Activated CD4-positive, alpha-beta T cell treated with anti-CD3 and anti-CD28 coated beads for 48 hours (primary cell): ENCODE measurements around the gene YPEL3.
"Not testable (repeated sequence)": the region's sequence is repeated elsewhere in the genome, so short reads cannot be mapped to it uniquely, and the experiment has no call there.

Experiments
- DNase-seq: peaks from one replicate; pipeline ENCODE4 v3.0.0-alpha.2; 2020

The YPEL3 gene

GRCh38 chr16:30116291-30117207 lies 20.5 kb upstream of the YPEL3 start:
- no peak for DNase-seq

DNA sequence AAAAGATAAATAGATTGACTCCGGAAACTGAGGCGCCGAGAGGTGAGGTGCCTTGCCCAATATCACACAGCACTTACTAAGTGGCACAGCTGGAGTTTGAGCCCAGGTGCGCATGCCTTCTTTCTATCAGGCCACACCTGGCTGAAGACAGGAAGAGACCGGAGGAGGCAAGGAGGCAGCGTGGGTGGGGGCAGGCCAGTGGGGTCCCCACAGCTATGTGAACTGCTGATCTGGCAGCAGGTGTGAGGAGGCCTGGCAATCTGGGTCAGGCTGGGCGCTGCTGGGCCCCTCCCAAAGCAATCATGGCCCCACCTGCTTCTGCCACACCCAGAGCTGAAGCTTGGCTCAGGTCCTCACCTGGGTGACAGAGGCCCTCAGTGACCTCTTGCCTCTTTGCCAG lies 19.2 kb upstream of the YPEL3 start:
- no peak for DNase-seq

DNA sequence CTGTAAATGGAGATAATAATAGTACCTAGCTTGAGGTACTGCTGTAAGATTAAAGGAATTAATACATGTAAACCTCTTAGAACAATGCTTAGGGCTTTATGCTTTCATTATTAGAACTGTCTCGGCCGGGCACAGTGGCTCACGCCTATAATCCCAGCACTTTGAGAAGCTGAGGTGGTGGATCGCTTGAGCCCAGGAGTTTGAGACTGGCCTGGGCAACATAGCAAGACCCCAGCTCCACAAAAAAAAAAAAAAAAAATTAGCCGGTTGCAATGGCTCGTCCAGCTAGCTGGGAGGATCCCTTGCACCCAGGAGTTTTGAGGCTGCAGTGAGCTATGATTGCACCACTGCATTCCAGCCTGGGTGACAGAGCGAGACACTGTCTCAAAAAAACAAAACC lies 18.8 kb upstream of the YPEL3 start:
- DNase-seq, result not testable (repeated sequence)

DNA sequence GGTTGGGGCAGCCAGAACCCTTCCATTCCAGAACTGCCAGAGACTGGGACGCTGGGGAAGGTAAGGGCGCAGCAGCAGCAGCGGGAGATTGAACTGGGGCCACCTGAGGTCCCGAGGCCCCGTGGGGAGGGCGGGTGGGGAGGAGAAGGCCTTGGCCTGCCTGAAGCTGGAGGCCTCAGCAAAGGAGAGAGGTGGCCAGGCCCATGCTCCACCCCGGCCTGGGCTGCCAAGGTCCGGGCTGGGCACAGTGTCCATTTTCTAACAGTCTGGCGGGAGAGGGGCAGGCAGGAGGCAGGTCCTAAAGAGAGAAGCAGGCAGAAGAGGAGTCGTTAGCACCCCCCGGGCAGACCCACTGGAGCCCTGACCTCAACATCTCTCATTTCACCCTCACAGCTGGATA lies 18.4 kb upstream of the YPEL3 start:
- DNase-seq, result no peak

GRCh38 chr16:30113711-30114333 lies 17.8 kb upstream of the YPEL3 start:
- DNase-seq, result no peak

GRCh38 chr16:30113031-30113710 lies 17.2 kb upstream of the YPEL3 start, which contains the start of gene GDPD3:
TSS of gene GDPD3 (minus strand) at chr16:30113537. CDS start at chr16:30113478, 59 bp downstream.
- no peak for DNase-seq

GRCh38 chr16:30112197-30113030 lies 16.4 kb upstream of the YPEL3 start:
- peak; percentile 82 for DNase-seq

DNA sequence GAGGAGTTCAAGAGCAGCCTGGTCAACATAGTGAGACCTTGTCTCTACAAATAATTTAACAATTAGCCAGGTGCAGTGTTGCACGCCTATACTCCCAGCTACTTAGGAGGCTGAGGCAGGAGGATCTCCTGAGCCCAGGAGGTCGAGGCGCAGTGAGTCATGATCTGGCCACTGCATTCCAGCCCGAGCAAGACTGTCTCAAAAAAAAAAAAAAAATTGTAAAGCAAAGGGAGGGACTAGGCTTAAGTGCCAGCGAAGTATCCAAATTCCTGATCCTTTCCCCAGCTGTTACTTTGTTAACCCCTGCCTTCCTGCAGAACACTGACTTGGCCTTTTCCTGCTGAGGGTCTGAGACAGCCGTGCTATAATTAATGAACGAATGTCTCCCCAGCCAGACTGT lies 14.6 kb upstream of the YPEL3 start:
- DNase-seq, result no peak

- DNase-seq, result no peak
Observed at GRCh38 chr16:30108059-30108850, 12.2 kb upstream of the YPEL3 start.

DNA sequence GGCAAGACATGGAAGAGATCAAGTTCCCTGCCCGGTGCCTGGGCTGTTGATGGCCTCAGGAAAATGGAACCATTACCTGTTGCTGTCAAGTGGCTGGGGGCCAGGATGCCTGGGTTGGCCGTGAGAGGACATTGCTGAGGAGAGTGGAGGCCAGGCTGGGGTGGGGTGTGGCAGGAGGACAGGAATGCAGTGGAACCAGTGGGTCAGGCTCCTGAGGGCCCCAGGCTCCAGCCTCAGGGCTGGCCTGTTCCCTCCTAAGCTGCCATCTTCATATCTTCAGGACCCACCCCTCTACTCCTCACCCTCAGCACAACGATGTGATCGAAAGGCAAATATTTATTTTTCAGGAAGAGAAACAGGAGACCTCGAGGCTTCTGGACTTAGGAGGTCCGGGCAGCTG lies 8.5 kb upstream of the YPEL3 start:
- DNase-seq, result no peak

DNA sequence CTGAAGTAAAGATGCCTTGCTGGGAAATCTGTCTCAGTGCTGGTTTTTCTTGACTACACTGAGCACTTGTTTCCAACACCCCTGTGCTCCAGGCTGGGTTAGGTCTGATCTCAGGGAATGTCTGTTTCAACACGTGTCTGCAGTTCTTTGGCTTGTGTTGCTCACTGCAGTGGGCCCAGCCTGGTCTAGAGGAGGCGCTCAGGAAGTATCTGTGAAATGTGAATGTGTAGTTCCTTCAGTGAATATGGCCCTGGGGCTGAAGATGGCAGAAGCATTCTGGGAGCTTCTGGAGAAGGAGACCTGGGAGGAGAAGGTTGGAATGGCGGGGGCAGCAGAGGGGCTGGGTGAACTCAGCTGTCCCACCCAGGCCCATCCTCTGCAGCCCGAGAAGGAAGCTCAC lies 8.1 kb upstream of the YPEL3 start:
- no peak for DNase-seq

DNA sequence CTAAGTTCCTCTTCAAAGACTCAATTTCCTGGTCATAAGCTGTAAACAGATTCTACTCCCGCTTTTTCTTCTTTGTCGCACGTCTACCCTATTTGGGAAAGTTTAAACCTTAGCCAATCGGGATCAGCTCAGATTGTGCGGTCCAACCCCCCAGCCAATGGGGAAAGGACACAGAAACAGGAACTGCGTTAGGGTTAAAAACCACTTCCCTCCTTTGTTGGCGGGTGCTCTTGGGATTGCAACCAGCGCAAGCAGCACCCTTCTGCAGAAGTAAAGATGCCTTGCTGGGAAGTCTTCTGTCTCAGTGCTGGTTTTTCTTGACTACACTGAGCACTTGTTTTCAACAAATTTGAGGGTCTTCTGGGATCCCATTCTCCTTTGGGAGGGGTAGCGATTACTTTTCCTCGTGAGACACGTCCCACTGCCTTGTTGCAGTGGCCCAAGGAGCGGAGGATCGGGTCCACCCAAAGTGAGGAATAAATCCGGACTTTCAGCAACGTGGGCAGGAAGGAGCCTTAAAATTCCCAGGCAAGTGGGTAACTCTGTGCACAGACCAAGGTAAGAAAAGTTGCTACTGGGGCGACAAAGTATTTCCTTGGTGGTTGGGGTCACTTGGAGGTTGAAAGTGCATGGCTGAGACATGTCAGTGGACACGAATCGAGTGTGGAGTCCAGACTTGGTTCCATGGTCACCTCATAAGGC lies 1.0 kb upstream of the YPEL3 start:
- no peak for DNase-seq

GRCh38 chr16:30095166-30096078 lies 591 bp downstream of the YPEL3 start:
- DNase-seq, result no peak

GRCh38 chr16:30094541-30095165 lies 1.4 kb downstream of the YPEL3 start:
- no peak for DNase-seq

- DNase-seq, result peak; percentile 82
Observed at GRCh38 chr16:30092373-30093010, 3.5 kb downstream of the YPEL3 start.

DNA sequence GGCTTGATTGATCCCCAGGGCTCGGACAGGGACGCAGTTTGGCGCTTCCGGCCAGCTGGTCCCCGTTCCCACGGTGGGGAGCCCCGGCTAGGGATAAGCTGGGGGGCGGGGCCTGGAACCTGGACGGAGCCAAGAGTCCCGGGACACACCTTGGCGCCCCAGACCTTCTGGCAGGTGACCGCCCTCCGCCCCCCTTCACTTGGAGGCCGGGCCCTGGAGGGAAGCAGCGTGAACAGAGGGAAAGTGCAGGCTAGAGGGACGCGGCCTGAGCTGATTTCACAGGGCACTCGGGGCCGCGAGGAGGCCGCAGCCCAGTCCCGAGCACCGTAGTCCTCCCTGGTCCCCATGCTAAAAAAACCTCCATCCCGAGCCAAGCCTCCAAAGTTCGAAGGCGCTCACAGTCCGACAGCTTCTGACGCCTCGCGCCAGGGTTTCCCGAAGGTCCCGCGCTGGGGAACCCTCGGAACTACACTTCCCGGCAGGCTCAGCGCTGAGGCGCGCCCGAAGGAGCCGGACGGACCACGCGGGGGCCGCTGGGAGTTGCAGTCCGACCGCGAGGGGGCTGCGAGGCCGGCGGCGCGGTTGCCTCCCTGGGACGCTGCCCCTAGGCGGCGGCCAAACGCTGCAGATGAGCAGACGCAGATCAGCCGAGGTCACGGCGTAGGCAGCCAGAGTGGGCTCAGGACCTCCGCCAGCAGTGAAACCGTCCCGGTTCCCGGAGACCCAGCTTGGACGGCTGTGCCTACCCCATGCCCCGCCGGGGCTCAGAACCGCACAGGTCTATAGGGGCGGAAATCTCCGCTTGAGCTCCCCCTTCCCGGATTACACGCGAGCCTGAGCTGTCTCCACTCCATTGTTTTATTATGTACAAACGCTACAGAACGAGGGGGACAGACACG lies 4.3 kb downstream of the YPEL3 start, which contains the start of gene TBX6:
Gene TBX6 (minus strand): TSS at position 451 of the 899 bp plus-strand sequence. CDS start 731 bp downstream, outside the sequence.
- DNase-seq, result peak; percentile 96

- DNase-seq, result no peak
Observed at GRCh38 chr16:30090610-30091331, 5.2 kb downstream of the YPEL3 start.
